H9 (cell line): ENCODE data around the gene KRT8. TPM values are rescaled to one million over a fixed set of nuclear protein-coding genes. Genes with fewer than 3 reads are reported as not detected.

Experiments
- DNase-seq: peaks from one replicate; pipeline ENCODE4 v3.0.0-alpha.2; 2017
- H2AFZ ChIP-seq: one replicate; pipeline ENCODE4 v1.6.1; 2013; ENCODE audit warnings: mild to moderate bottlenecking, low read length, control low read depth, moderate library complexity
- H2AK5ac ChIP-seq: 2 replicates; pipeline ENCODE4 v1.6.1; 2013; ENCODE audit warnings: low read length, control low read depth, mixed read lengths; ENCODE audit not compliant: insufficient read length
- H2BK120ac ChIP-seq: one replicate; pipeline ENCODE4 v1.6.1; 2013; ENCODE audit warnings: low read depth, mild to moderate bottlenecking, low read length, control low read depth, inconsistent platforms; ENCODE audit not compliant: poor library complexity, severe bottlenecking
- H2BK12ac ChIP-seq: 2 replicates; pipeline ENCODE4 v1.6.1; 2013; ENCODE audit warnings: low read length, control low read depth, mixed read lengths, low read depth; ENCODE audit not compliant: insufficient read length
- H2BK15ac ChIP-seq: 2 replicates; pipeline ENCODE4 v1.6.1; 2013; ENCODE audit warnings: low read depth, low read length, control low read depth
- H2BK20ac ChIP-seq: one replicate; pipeline ENCODE4 v1.6.1; 2013; ENCODE audit warnings: low read depth, mild to moderate bottlenecking, low read length, control low read depth, inconsistent platforms; ENCODE audit not compliant: poor library complexity, severe bottlenecking
- H2BK5ac ChIP-seq: 2 replicates; pipeline ENCODE4 v1.6.1; 2013; ENCODE audit warnings: low read length, control low read depth, mixed read lengths; ENCODE audit not compliant: insufficient read length
- H3K14ac ChIP-seq: 2 replicates; pipeline ENCODE4 v1.6.1; 2013; ENCODE audit warnings: low read length, control low read depth; ENCODE audit not compliant: insufficient read depth
- H3K18ac ChIP-seq: 2 replicates; pipeline ENCODE4 v1.6.1; 2013; ENCODE audit warnings: low read depth, mild to moderate bottlenecking, mixed read lengths, low read length, control low read depth; ENCODE audit not compliant: insufficient read length
- H3K23ac ChIP-seq: 2 replicates; pipeline ENCODE4 v1.6.1; 2013; ENCODE audit warnings: low read length, control low read depth, mixed read lengths, low read depth; ENCODE audit not compliant: insufficient read length
- H3K23me2 ChIP-seq: 2 replicates; pipeline ENCODE4 v1.6.1; 2013; ENCODE audit warnings: low read depth, mild to moderate bottlenecking, mixed read lengths, low read length, control low read depth; ENCODE audit not compliant: insufficient read length, poor library complexity, severe bottlenecking
- H3K27ac ChIP-seq: 2 replicates; pipeline ENCODE4 v1.5.1; 2013; ENCODE audit warnings: low read length, control low read depth, mixed read lengths, low read depth; ENCODE audit not compliant: insufficient read length
- H3K27me3 ChIP-seq: 2 replicates; pipeline ENCODE4 v1.6.1; 2013; ENCODE audit warnings: low read length, control low read depth, inconsistent platforms; ENCODE audit not compliant: insufficient read depth
- H3K4ac ChIP-seq: 2 replicates; pipeline ENCODE4 v1.6.1; 2013; ENCODE audit warnings: low read depth, mild to moderate bottlenecking, control low read depth, inconsistent platforms, low read length, moderate library complexity
- H3K4me1 ChIP-seq: 2 replicates; pipeline ENCODE4 v1.6.1; 2013; ENCODE audit warnings: low read length, control low read depth, inconsistent platforms; ENCODE audit not compliant: insufficient read depth
- H3K4me2 ChIP-seq: 2 replicates; pipeline ENCODE4 v1.6.1; 2013; ENCODE audit warnings: low read length, control low read depth, mixed read lengths; ENCODE audit not compliant: insufficient read length, insufficient read depth
- H3K56ac ChIP-seq: 2 replicates; pipeline ENCODE4 v1.6.1; 2013; ENCODE audit warnings: low read depth, mild to moderate bottlenecking, mixed read lengths, low read length, control low read depth; ENCODE audit not compliant: insufficient read length
- H3K79me1 ChIP-seq: 2 replicates; pipeline ENCODE4 v1.6.1; 2013; ENCODE audit warnings: low read depth, mild to moderate bottlenecking, moderate library complexity, low read length, control low read depth, inconsistent platforms; ENCODE audit not compliant: insufficient read depth, poor library complexity, severe bottlenecking
- H3K79me2 ChIP-seq: 2 replicates; pipeline ENCODE4 v1.6.1; 2013; ENCODE audit warnings: low read length, control low read depth, inconsistent platforms; ENCODE audit not compliant: insufficient read depth
- H3K9ac ChIP-seq: 2 replicates; pipeline ENCODE4 v1.6.1; 2013; ENCODE audit warnings: low read length, control low read depth, mixed read lengths; ENCODE audit not compliant: insufficient read length; ENCODE audit errors: extremely low read depth
- H3K9me3 ChIP-seq: one replicate; pipeline ENCODE4 v1.6.1; 2013; ENCODE audit warnings: low read depth, low read length, inconsistent platforms; ENCODE audit not compliant: control insufficient read depth
- H3T11ph ChIP-seq: one replicate; pipeline ENCODE4 v1.6.1; 2013; ENCODE audit warnings: mild to moderate bottlenecking, low read length, control low read depth, inconsistent platforms
- H4K20me1 ChIP-seq: one replicate; pipeline ENCODE4 v1.6.1; 2013; ENCODE audit not compliant: control insufficient read depth, insufficient read length, insufficient read depth
- H4K5ac ChIP-seq: 2 replicates; pipeline ENCODE4 v1.6.1; 2013; ENCODE audit warnings: low read depth, mild to moderate bottlenecking, mixed read lengths, low read length, control low read depth; ENCODE audit not compliant: insufficient read length
- H4K8ac ChIP-seq: replicated peaks from 2 replicates; pipeline ENCODE4 v1.6.1; 2013; ENCODE audit warnings: low read length, control low read depth, mixed read lengths, low read depth; ENCODE audit not compliant: insufficient read length
- H4K91ac ChIP-seq: 2 replicates; pipeline ENCODE4 v1.6.1; 2013; ENCODE audit warnings: low read depth, mild to moderate bottlenecking, moderate library complexity, mixed read lengths, low read length, control low read depth; ENCODE audit not compliant: insufficient read length
- H3K27ac Mint-ChIP-seq, 3 experiments: 2 replicates in 2 of 3; 3 replicates in 1 of 3; pipeline ENCODE4 v1.8.0; 2020 to 2021; ENCODE audit warnings: mixed read lengths in 3 of 3, mild to moderate bottlenecking in 1 of 3, moderate library complexity in 1 of 3
- H3K27me3 Mint-ChIP-seq: 2 replicates; pipeline ENCODE4 v1.8.0; 2021; ENCODE audit warnings: low read depth, mild to moderate bottlenecking, moderate library complexity, mixed read lengths
- H3K36me3 Mint-ChIP-seq, 3 experiments: 2 replicates in 2 of 3; 3 replicates in 1 of 3; pipeline ENCODE4 v1.8.0; 2020 to 2021; ENCODE audit warnings: low read depth in 3 of 3, mixed read lengths in 3 of 3; ENCODE audit not compliant: insufficient read depth in 1 of 3
- H3K4me1 Mint-ChIP-seq, 2 experiments: 2 replicates each; pipeline ENCODE4 v1.8.0; 2020; ENCODE audit warnings: mixed read lengths in 2 of 2
- H3K4me3 Mint-ChIP-seq, 2 experiments: 2 replicates in 1 of 2; 3 replicates in 1 of 2; pipeline ENCODE4 v1.8.0; 2020 to 2021; ENCODE audit warnings: mild to moderate bottlenecking in 2 of 2, mixed read lengths in 2 of 2, moderate library complexity in 1 of 2
- H3K9me3 Mint-ChIP-seq, 2 experiments: 2 replicates in 1 of 2; 3 replicates in 1 of 2; pipeline ENCODE4 v1.8.0; 2020; ENCODE audit warnings: mild to moderate bottlenecking in 2 of 2, mixed read lengths in 2 of 2, moderate library complexity in 1 of 2
- WGBS: extraction: QIAGEN DNeasy Blood & Tissue Kit; methylation state at CpG from one replicate; pipeline ENCODE4 v1.1.7; 2013; ENCODE audit warnings: missing lambda C conversion rate, low lambda C conversion rate, mixed read lengths; ENCODE audit not compliant: insufficient read length; ENCODE audit errors: extremely low coverage; 5-methylcytosine and 5-hydroxymethylcytosine counted together
- total RNA-seq: library from RNA; stranded (reverse); gene quantifications from 2 replicates; pipeline ENCODE4 v1.2.1, GENCODE V29; 2021
- TF ChIP-seq, protein P1 (sequence below): fragments of 200-600 bp; sonication (generic); conservative IDR thresholded peaks from 3 replicates; pipeline ENCODE4 v1.8.0; 2021; ENCODE audit warnings: antibody characterized with exemption, mild to moderate bottlenecking

KRT8 gene
- total RNA-seq, 1 experiment from 2014 or later: 244 TPM

DNA sequence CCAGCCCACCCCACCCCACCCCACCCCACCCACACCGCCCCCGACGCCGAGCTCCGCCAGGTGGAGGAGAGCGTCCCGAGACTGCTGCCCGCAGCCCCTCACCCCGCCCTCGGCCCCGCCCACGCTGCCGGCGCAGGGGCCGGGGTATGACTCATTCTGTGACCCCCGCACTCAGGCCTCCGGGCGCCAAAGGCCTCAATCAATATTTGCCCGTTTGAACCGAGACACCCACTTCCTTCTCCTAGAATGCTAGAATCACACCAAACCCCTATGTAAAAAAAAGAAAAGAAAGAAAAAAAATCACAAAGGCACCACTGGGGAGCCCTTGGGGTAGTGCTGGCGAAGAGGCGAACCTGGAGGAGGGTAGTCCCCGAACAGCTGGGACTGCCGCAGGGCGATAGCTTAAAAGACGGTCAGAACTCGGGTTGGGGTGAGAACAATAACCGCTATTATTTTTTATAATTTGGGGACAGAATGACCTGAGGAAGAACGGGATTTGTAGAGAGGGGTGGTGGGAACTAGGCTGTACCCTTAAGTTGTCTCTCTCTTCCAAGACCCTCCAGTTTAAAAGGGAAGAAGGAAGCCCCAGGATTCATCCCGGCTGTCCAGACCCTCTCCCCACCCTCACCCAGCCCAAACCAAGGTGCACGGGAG is 894 bp downstream of the KRT8 start:
- no peak overlapping the region for H4K5ac ChIP-seq
- no peaks in the 10 kb centered on the region for H3K9me3 ChIP-seq
- H3K23me2 ChIP-seq: peaks cover 3% of the 10 kb centered on the region
- peak overlapping the region; percentile 96 for H3K4me3 Mint-ChIP-seq
- no peak overlapping the region for H3K18ac ChIP-seq
- no peak overlapping the region for H2BK120ac ChIP-seq
- H3K4me1 Mint-ChIP-seq: peaks cover 36 to 45% of the 10 kb centered on the region in 2 experiments
- peaks cover 31 to 32% (median 32%) of the 10 kb centered on the region in 3 experiments for H3K36me3 Mint-ChIP-seq
- no peak overlapping the region for H2BK15ac ChIP-seq
- no peaks in the 10 kb centered on the region for H3K27me3 ChIP-seq
- no peaks in the 10 kb centered on the region; the same call in 1 of the 2 replicates for H3K27me3 Mint-ChIP-seq
- H4K91ac ChIP-seq: no peak overlapping the region
- H2BK5ac ChIP-seq: no peak overlapping the region
- H2BK20ac ChIP-seq: no peak overlapping the region
- H3K4ac ChIP-seq: no peak overlapping the region
- no peaks in the 10 kb centered on the region; a peak in 1 of 5 replicates for H3K9me3 Mint-ChIP-seq
- H3K27ac Mint-ChIP-seq: peak overlapping the region; percentile 36 to 99 (median 77)
- no peak overlapping the region for H3K23ac ChIP-seq
- H4K20me1 ChIP-seq: no peaks in the 10 kb centered on the region
- H3K14ac ChIP-seq: no peak overlapping the region
- no peaks in the 10 kb centered on the region for H3K79me1 ChIP-seq
- peak overlapping the region; percentile 48 for H3K4me2 ChIP-seq
- no peak overlapping the region for H2AFZ ChIP-seq
- H3K79me2 ChIP-seq: no peaks in the 10 kb centered on the region; the same call in 1 of the 2 replicates
- WGBS: no CpG with 5 or more reads among the region's 31 CpGs
- TF ChIP-seq, protein P1, sequence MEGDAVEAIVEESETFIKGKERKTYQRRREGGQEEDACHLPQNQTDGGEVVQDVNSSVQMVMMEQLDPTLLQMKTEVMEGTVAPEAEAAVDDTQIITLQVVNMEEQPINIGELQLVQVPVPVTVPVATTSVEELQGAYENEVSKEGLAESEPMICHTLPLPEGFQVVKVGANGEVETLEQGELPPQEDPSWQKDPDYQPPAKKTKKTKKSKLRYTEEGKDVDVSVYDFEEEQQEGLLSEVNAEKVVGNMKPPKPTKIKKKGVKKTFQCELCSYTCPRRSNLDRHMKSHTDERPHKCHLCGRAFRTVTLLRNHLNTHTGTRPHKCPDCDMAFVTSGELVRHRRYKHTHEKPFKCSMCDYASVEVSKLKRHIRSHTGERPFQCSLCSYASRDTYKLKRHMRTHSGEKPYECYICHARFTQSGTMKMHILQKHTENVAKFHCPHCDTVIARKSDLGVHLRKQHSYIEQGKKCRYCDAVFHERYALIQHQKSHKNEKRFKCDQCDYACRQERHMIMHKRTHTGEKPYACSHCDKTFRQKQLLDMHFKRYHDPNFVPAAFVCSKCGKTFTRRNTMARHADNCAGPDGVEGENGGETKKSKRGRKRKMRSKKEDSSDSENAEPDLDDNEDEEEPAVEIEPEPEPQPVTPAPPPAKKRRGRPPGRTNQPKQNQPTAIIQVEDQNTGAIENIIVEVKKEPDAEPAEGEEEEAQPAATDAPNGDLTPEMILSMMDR: no peak
- no peak overlapping the region for H3K56ac ChIP-seq
- no peak overlapping the region for H2AK5ac ChIP-seq
- H4K8ac ChIP-seq: no peak overlapping the region
- DNase-seq: peak; percentile 81
- H3K27ac ChIP-seq: no peak overlapping the region
- peaks cover 19% of the 10 kb centered on the region; the same call in 1 of the 2 replicates for H3K4me1 ChIP-seq
- H3T11ph ChIP-seq: no peak overlapping the region
- peak overlapping the region; percentile 5 for H3K9ac ChIP-seq
- H2BK12ac ChIP-seq: no peak overlapping the region
